Fibroblast of the conjunctiva (primary cell): ENCODE data around the gene C5orf58.
A peak's percentile ranks its signal among the peaks of the same experiment; 100 is the strongest.

Experiments
- DNase-seq: peaks from one replicate; pipeline ENCODE4 v3.0.0-alpha.2; 2010; ENCODE audit warnings: low read depth

C5orf58 gene, protein sequence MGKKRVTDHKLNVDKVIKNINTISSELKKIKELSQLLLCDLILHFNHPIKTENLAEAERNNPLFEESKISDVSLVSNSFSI

DNA sequence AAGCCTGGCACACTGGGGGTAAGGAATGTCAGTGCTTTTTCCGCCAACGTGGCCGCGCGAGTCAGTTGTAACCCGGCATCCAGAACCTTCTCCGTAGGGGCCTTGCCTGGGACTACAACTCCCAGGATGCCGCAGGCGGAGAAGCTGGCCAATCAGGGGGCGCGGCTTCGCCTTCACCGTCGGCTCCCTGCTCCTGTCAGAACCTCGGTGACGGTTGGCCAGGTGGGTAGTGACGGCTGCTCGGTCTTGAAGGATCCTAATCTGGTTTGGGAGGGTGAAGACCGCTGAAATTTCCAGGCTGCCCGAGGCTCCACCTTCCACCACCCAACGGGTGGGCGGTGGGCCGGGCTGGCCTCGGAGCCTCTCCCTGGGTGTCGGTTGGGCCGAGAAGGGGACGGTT is at the start of gene C5orf58:
TSS of gene C5orf58 (plus strand) at position 200 of the 400 bp plus-strand sequence. CDS start 1,992 bp downstream, outside the sequence.
- DNase-seq, result no peak

DNA sequence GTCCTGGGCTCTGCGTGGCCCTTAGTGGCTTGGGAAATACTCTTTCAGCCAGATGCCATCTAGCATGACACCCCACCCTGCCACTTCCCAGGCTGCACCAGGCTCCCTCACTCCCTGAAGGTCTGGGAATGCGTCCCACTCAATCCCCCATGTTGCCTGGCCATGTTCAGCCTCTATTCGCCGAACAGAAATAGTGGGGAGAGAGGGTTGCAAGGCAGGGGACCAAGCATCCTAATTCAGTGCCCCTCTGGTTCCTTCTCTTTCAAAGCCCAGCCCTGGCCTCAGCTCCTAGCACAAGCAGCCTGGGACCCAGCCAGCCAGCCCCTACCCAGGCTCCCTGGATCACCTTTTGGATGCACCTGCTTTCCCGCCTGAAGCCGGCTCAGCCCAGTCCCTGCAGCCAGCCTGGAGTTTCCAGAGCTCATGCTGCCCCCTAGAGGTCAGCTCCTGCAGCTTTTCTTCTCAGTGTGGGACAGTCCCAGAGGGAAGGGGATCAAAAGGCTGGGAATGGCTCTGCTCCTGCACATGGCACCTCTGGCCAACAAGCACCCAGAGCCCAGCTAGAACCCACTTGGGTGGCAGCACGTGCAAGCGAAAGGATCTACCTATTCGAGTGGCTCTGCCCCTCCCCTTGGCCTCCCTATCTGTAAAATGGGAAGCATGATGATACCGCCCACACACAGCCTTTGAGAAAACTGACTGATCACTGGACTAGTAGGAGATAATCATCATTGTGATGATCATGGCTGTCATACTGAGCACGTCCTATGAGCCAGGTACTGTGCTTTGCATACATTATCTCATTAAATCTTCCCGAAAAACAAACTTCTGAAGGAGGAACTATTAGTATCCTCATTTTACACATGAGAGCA is 48.7 kb upstream of the C5orf58 start:
- peak; percentile 35 for DNase-seq

DNA sequence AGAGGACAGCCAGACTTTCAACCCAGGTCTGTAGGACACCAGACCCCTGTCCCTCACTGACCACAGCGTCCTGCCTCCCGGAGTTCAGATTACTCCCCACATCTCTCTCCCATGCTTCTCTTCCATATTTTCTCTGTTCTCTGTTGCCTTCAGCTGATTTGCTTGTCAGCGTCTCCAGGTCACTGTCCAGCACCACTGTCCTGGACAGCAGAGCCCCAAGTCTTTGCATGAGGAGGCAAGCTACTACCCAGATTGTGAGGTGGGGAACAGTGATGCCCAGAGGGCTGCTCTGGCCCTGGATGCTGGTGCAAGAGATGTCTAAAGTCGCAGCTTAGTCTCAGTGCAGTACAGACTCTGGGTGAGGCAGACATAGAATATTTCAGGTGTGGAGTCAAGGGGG is 48.0 kb upstream of the C5orf58 start:
- no peak for DNase-seq

DNA sequence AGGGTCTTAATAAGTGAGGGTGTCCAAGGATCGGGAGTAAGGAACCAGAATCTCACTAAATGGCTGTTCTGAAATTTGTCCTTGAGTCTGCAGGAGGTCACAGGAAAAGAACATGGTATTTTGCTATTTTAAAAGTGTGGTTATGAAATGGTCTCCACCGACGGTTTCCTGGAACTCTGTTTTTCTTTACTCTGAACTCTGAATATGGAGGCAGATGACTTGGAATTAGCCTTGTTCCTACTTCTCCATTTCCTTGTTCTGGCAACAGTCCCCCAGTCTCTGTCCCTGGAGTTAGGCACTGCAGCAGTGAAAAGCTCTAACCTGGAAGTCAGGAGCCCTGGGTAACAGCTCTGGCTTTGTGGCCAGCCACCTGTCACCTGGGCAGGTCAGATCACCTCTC is 46.6 kb upstream of the C5orf58 start:
- DNase-seq, result no peak

DNA sequence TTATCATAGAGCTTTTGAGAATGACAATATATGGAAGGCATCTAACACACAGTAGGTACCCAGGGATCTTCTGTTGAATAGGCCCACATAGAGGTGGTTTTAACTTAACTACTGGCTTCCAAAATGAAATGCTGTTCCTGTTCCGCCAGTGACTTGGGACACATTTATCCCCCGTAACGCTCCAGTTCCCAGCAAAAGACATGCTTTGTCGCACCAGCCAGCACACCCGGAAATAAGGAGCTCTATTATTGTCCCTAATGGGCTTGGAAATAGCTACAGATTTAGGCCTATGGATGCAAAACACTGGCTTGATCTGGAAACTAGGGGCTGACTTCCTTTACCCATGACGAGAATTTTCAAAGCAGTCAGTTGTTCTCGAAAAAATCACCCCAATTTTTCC is 45.9 kb upstream of the C5orf58 start:
- no peak for DNase-seq

DNA sequence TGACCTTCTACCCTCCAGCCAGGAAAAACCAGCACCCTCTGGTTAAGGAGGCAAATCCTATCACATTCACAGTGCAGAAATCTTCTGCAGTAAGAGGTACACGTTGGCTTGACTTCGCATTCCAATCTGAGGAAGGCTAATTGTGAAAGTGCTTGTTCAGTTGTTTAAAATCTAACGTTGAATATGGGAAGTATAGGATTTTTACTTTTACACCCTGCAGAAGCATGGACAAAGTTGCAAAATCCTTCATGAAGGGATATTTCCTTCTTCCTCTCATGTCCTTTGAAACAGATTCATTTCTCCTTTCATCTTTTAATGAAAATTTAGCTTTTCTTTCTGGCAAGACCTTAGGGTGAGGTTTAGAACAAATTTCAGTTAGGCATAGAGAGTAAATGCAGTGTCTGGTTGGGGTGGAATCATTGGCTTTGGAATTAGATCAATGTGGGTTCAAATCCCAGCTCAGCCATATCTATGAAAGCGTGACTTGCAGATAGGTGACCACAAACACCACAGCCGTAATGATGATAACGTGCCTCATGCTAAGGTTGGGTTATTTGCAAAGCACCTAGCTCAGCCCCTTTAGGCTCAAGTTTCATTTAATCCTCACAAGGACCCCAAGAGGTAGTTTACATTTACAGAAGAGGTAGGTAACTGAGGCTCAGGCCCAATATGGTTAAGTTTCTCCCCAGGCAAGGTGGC is 42.2 kb upstream of the C5orf58 start:
- DNase-seq, result no peak

DNA sequence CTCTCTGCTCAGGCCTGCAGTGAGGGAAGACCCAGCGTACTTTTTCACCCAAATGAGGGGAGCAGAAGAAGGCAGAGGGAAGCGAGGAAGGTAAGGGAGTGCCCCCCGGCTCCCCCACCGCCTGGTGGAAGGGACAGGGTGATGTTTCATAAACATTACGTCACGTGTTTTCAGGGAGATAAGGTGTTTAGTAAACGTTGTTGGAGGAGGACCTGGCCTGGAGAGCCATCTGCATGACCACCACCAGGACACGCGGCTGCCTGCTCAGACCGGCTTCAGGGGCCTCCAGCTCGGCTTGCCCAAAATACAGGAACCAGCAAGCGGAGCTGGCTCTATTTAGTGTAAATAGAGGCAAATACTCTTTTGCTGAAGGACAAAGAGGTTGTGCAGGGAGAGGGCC is 40.0 kb upstream of the C5orf58 start:
- DNase-seq, result no peak

DNA sequence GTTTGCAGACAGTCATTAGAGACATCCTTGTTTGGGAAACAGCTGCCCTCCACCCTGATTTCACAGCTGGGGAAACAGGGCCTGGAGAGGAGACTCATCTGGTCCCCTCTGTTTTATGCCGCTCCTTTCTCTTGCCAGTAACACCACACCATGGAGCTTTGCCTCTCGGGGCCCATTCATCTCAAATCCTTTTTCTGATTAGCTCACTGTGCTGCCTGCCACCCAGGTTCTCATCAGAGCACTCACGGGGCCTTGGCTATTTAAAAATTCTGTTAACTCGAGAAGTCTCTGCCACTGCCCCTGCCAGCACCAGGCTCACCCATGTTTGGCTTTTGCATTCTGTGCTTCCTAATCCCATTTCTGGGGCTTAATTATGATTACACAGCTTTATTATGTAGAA is 36.8 kb upstream of the C5orf58 start:
- DNase-seq, result no peak

DNA sequence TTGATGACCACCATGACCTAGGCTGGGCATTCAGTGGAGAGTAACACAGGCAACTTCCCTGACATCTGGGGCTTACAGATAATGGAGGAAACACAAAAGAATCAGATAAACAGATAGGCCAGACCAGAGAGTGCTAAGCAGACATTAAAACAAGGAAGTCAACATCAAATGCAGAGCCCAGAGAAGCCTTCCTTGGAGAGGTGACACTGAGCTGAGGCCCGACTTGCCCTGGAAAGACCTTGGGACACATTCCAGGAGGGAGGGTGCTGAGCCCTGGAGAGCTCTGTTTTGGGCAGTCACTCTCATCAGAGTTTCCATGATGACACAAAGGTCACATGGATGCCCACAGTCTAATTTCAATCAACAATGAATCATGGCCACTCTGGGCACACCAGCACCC is 31.9 kb upstream of the C5orf58 start:
- no peak for DNase-seq

DNA sequence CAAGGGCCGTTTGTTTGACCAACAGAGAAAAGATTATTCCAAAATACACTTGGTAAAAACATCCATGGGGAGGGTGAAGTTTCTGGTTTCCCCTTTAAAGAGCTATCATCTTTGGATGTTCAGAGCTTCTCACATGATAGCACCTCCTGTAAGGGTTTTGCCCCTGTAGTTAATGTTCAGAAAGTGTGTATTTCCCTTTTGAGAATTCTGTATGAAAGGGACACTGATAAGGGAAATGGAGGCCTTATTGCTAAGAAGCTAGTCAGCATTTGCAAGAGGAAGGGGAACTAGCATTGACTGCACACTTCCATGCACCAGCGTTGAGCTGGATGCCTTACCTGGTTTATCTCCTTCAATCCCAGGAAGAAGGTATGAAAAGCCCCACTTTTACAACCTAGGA is 31.5 kb upstream of the C5orf58 start:
- DNase-seq, result no peak

DNA sequence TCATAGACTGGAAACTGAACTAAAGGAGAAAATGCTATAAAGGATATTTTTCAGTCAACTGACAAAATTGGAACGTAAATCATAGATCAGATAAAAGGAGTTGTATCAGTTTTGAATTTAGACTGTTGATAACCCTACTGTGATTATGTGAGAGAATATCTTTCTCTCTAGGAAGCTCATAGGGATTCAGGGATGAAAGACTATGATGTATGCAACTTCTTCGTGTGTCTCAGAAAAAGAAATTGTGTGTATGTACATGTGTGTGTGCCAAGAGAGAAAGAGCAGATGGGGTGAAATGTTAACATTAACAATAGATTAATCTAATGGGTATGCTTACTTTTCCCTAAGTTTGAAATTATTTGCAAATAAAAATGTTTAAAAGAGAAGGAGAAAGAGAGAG is 30.7 kb upstream of the C5orf58 start:
- no peak for DNase-seq

DNA sequence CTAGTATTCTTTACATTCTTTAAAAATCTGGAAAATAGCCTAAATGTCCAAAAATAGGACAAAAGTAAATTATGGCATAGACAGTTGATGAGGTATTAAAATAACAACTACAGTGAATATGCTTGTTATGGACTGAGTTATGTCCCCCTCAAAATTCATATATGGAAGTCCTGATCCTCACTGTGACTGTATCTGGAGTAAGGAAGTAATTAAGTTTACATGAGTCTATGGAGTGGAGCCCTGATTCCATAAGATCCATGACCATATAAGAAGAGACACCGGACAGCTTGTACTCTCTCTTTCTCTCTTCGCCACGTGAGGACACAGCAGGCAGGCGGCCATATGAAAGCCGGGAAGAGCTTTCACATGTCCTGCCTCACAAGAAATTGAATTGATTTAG is 28.6 kb upstream of the C5orf58 start:
- DNase-seq, result no peak

DNA sequence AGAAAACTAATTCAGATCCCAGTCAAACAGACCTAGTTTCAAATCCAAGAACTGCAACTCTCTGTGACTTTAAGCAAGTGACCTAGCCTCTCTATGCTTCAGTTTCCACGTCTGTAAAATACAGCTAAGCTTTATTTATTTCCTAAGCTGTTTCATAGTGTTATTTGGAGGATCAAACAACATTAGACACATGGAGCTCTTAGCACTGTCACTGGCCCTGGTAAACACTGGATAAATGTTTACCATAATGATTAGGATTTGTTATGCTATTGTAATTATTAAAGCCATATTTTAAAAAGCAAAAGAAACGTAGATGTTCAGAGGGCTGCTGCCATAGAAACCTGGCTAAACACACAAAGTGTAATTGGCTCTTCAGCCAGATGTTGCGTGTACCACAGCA is 26.6 kb upstream of the C5orf58 start:
- DNase-seq, result no peak

DNA sequence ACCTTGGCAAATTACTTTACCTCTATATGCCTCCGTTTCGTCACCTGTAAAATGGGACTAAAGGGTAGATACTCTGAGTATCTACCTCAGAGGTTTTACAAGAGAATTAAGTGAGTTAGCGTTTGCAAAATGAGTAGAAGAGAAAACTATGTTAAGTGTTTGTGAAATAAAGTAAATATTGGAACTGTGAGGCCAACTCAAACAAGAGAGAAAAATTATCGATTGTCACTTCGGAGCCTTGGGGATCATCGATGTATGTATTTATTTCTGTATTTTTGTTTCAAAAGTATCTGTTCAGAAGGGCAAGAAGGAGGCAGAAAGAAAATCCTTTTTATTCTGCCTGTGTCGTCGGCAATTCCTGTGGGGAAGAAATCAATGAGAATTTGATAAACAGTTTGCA is 25.8 kb upstream of the C5orf58 start:
- DNase-seq, result no peak

DNA sequence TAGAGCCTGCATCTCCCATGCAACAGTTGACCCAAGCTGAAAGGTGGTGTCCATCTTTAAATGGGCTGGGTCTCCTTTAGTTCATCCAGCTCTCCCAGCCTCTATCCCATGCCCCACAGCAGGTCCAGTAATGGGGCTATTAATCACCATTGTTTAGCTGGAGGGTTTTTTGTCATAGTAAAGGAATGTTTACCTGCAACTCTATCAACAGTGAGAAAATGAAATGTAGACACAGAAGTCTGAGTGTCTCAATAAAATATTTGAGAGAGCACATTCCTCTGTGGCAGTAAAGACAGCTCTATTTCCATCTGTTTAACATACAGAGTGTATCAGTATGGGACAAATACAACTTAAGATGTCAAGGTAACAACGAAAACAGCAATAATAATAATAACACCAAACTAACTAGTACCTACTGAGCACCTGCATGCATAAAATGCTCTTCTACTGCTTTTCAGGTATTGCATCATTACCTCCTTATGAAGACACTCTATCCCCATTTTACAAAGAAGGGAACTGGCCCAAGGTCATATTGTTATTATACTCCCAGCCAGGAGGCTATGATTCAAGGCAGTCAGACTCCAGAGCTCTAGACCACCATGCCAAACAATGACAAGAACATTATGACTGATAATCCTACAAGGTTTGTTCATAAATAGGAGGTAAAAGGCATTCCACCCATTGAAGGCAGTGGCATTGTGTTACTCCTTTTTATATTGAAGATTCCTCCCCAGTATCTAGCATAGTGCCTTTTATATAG is 21.0 kb upstream of the C5orf58 start:
- DNase-seq, result no peak

DNA sequence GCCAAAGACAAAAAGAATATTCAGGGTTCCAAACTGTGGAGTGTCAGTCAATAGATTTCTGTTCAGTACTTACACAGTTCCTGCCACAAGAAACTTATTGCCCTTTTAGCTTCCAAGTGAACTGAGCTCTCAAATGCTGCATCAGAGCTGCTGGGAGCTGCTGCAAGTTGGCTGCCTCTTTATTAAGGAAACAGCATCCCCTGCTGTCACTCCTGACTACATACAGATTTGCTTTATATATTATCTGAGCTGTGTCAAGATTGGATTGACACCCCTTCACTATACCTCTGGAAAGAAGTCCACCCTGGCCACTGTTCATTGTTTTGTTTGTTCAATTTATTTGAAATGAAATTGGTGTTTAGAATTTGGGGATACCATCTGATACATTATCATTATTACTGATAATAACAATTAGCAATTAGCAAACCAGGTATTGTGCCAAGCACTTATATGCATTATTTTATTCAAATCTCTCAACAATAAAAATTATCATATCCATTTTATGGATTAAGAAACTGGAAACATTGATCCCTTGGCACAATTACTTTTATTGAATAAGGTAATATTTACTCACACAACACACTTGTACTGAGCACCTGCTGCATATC is 16.4 kb upstream of the C5orf58 start:
- peak; percentile 63 for DNase-seq

DNA sequence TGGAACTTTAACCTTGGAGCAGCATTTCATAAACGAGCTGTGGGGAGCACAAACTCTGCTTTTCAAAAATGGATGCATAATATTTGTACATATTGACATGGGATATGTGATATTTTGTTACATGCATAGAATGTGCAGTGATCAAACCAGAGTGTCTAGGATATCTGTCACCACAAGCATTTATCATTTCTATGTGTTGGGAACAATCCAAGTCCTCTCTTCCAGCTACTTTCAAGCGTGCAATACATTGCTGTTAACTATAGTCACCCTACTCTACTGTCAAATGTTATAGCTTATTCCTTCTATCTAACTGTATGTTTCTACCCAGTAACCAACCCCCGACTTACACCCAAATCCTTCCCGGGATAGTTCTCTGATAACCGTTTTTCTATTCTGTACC is 15.0 kb upstream of the C5orf58 start:
- DNase-seq, result no peak

DNA sequence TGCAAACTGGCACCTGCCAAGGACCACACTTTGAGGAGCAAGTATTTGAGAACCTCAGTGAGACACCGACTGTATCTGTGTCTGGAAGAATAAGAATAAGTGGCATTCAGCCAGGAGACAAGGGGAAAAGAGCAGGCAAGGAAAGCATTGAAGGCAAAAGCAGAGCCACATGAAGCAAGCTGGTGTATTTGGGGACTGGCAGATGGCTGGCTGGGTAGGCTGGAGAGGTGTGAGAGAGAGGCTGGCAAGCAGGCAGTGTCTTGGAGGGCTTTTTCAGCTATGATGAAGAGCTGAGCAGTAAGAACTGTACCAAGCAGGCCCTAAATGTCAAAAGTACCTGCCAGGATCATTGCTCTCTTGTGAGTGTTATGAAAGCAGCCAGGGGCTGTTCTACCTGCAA is 14.1 kb upstream of the C5orf58 start:
- DNase-seq, result no peak

DNA sequence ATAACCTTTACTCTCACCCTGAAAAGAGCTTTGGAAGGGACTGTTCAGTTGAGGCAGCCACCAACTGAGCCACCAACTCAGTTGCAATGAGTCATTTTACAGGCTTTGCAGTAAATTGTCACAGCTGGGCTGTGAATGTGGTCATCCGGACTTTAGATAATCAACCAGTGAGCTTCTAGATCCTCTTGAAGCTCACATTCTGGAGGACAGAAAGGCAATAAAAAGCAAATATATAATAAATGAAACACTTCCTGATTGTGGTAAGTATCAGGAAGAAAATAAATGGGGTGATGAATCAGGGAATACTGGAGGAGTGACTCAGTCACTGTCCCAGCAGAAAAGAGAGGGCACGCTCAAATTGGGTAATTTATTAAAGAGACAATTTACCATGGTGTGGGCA is 13.2 kb upstream of the C5orf58 start:
- no peak for DNase-seq

DNA sequence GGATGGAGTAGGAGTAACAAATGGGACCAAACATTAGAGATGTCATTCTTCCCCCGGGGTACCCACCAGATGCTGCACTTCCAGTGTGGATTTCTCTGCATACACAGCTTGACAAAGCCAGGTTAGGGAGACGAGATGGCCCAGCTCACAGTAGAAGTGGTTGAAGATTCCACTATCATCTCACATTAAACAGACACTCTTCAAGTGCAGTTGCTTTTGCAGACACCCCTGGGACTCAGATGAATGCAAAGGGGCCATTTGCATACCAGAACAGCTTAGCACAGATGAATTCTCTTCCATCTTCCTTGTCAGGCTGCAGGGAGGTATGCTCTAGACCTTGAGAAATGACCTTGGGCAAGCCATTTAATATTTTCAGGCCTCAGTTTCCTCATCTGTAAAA is 12.6 kb upstream of the C5orf58 start:
- no peak for DNase-seq

DNA sequence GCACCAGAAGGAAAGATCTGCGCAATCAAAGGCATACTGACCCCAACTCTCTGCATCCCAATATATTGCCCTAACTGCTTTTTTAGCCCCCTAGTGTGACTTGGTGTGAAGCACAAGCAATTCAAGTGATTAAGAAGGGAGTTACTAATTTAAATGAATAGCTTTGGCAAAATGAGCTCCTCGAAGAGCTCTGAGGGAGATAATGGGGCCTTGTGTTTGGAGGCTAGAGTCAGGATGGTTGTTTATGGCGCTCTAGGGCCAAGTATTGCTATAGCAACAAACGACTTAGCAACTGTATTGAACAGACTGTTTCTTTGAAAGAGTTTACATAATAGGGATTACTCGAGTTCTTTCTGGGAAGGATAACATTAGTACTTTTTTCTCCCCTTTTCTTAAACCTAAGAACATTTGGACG is 11.5 kb upstream of the C5orf58 start:
- no peak for DNase-seq

DNA sequence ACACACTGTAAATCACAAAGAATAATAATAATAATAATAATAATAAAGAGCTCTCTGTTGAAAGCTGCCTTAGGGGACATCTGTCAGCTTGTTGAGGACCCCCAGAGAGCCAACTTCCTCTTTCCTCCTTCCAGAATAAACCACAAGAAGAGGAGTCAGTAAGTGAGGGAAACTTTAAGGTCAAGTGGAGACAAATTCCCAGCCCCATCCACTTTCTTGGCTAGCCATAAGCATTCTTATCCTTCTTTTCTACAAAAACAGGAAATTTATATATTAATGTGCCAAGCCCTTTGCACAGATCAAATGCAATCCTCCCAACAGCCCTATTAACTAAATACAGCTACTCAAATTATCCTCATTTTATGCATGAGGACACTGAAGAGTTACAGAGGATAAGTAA is 9.4 kb upstream of the C5orf58 start:
- no peak for DNase-seq
